Measurements from ENCODE around the gene LAMC3.
"Not testable (repeated sequence)": the region's sequence is repeated elsewhere in the genome, so short reads cannot be mapped to it uniquely, and the experiment has no call there.

LAMC3 gene

DNA sequence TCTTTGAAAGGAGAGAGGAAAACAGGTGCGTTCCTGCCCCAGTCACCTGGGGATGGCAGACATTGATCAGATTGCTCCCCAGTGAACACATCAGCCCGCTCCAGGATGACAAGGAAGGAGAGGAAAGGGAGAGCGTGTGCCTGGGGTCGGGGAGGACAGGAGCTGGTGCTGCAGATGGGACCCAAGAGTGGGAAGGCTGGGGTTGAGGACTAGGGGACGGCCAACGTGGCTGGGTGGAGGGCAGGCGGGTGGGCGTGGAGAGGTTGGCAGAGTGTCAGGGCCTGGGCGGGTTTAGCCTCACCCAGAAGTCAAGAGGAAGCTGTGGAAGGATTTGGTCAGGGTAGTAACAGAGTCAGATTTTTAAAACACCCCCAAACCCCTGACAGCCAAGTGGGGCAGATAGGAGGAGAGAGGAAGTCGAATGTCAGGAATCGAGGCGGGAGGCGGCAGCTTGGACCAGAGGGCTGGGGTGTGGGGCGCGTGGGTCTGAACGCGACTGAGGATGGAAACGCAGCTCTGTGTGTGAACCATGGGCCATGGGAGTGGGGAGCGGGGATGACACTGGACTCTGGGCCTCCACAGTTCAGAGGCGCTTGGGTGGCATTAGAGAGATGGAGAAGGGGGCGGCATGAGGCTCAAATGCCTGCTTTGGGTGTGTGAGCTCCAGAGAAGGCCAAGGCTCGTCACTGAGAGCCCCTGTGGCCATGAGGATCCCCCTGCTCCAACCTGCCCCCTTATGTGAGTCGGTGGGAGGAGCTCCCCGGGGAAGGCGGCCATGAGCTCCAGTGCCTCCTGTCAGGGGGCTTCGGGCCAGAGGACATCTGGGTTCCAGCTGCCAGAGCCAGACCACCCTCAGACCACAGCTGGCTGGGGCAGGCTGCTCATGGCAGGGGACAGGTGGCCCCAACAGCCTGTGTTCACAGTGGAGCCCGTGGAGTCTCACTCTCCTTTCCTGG lies 24.6 kb downstream of the LAMC3 start:
- H3K9ac ChIP-seq = no peak overlapping the region
- H3K36me3 ChIP-seq = no peaks in the 10 kb centered on the region
- H3K4me3 ChIP-seq = no peak overlapping the region
- H3K27me3 ChIP-seq = peaks cover 9 to 23% (median 15%) of the 10 kb centered on the region in 11 experiments; a peak in 20 of 22 replicates
- no peak overlapping the region for H3K27ac ChIP-seq
- H3K4me1 ChIP-seq = peaks cover 35 to 55% (median 45%) of the 10 kb centered on the region in 10 experiments
- no peaks in the 10 kb centered on the region for H3K9me3 ChIP-seq (replicated peaks in 1 of 11)
- no peak for TF ChIP-seq Cebpa-rat (IDR thresholded peaks at IDR 0.05)
- peak overlapping the region in 9 of 11 experiments; percentile 10 to 38 (median 26); a peak in 11 of 22 replicates for H3K4me2 ChIP-seq
- peaks cover 0 to 15% (median 0%) of the 10 kb centered on the region in 11 experiments; a peak in 6 of 22 replicates for H4K20me1 ChIP-seq

DNA sequence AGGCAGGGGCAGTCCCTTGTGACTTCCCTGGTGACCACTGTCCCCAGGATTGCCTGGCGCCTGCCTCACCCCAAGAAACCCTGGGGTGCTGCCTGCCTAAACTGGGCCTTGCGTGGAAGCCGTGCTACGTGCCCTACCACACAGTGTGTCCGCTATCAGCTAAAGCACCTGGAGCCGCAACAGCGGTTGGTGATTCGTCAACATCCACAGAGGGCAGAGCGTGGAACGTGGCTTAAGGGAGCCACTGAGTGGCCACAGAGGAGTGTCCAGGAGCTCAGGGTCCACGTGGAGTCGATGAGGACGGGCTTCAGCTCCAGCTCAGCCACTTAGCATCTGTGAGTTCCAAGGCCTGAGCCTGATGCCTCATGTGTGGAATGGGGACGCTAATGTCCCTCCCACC lies 25.3 kb downstream of the LAMC3 start:
- Histone ChIP-seq H3K27me3 (peaks cover 9 to 28% (median 15%) of the 10 kb centered on the region in 11 experiments; a peak in 20 of 22 replicates), H3K27ac (no peak overlapping the region), H3K36me3 (no peaks in the 10 kb centered on the region), H4K20me1 (peaks cover 0 to 15% (median 0%) of the 10 kb centered on the region in 11 experiments; a peak in 5 of 22 replicates), H3K4me2 (peak overlapping the region in 7 of 11 experiments; percentile 10 to 38 (median 25); a peak in 4 of 22 replicates), H3K4me1 (peaks cover 35 to 60% (median 50%) of the 10 kb centered on the region in 10 experiments), H3K9me3 (replicated peaks in 1 of 11) (no peaks in the 10 kb centered on the region), H3K9ac (no peak overlapping the region), H3K4me3 (no peak overlapping the region)
- TF ChIP-seq Cebpa-rat (IDR thresholded peaks at IDR 0.05) = no peak

DNA sequence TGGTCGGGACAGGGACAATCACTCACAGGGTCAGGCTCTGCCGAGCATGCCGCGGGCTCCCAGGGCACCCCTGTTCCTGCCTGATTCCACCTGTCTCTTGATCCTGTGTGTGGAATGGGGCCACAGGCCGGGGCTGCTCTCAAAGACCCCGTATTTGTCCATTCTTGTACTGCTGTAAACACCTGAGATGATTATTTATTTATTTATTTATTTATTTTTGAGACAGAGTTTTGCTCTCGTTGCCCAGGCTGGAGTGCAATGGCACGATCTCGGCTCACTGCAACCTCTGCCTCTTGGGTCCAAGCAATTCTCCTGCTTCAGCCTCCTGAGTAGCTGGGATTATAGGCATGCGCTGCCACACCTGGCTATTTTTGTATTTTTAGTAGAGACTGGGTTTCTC lies 25.8 kb downstream of the LAMC3 start:
- Histone ChIP-seq H3K4me1 (peaks cover 35 to 56% (median 48%) of the 10 kb centered on the region in 10 experiments), H4K20me1 (peaks cover 0 to 15% (median 0%) of the 10 kb centered on the region in 11 experiments; a peak in 5 of 22 replicates), H3K27me3 (peaks cover 9 to 28% (median 15%) of the 10 kb centered on the region in 11 experiments; a peak in 20 of 22 replicates)
- not testable (repeated sequence) for H3K9me3 ChIP-seq (replicated peaks in 1 of 11); H3K4me2 ChIP-seq; H3K4me3 ChIP-seq; H3K9ac ChIP-seq; H3K27ac ChIP-seq; H3K36me3 ChIP-seq

DNA sequence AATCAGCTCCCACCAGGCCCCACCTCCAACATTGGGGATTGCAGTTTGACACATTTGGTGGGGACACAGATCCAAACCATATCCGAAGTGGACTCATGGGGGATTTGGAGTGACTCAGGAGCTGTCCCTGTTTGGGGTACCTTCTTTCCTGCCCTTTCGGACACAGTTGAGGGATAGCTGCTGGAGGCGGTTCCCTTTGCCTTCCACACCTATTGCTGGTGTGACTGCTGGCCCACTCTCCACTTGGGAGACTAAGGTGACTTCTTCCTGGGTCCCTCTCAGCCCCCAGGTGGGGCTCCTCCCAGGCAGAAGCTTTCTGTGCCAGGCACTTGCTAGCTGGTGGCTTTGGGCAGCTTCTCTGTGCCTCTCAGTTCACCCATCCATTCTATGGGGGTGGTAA lies 26.6 kb downstream of the LAMC3 start:
- Histone ChIP-seq H3K9ac (peak overlapping the region in 2 of 11 experiments; percentile 67 to 78; a peak in 3 of 22 replicates), H3K27ac (peak overlapping the region in 3 of 11 experiments; percentile 68 to 87 (median 79); a peak in 4 of 22 replicates), H3K4me2 (peak overlapping the region; percentile 72 to 100 (median 89); a peak in 20 of 22 replicates), H3K36me3 (no peaks in the 10 kb centered on the region), H3K4me3 (peak overlapping the region in 1 of 10 experiments; percentile 45; a peak in 1 of 20 replicates), H3K9me3 (replicated peaks in 1 of 11) (no peaks in the 10 kb centered on the region), H3K27me3 (peaks cover 9 to 28% (median 15%) of the 10 kb centered on the region in 11 experiments; a peak in 20 of 22 replicates), H3K4me1 (peaks cover 35 to 56% (median 48%) of the 10 kb centered on the region in 10 experiments), H4K20me1 (peaks cover 0 to 15% (median 0%) of the 10 kb centered on the region in 11 experiments; a peak in 5 of 22 replicates)
- TF ChIP-seq Cebpa-rat (IDR thresholded peaks at IDR 0.05) = no peak

DNA sequence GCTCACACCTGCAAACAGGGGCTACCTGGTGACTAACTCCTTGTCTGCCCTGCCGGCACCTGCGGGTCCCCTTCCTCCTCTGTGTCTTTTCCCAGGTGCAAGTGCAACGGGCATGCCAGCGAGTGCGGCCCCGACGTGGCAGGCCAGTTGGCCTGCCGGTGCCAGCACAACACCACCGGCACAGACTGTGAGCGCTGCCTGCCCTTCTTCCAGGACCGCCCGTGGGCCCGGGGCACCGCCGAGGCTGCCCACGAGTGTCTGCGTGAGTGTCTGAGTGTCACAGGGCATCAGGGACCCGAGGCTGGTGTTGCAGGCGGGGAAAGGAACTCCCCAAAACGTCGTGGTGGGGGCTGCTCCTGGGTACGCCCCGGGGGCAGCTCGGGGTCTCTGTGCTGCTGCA lies 27.1 kb downstream of the LAMC3 start:
- peaks cover 9 to 26% (median 15%) of the 10 kb centered on the region in 11 experiments; a peak in 20 of 22 replicates for H3K27me3 ChIP-seq
- H3K9me3 ChIP-seq (replicated peaks in 1 of 11) = no peaks in the 10 kb centered on the region
- no peaks in the 10 kb centered on the region for H3K36me3 ChIP-seq
- H3K4me1 ChIP-seq = peaks cover 35 to 56% (median 48%) of the 10 kb centered on the region in 10 experiments
- no peak for TF ChIP-seq Cebpa-rat (IDR thresholded peaks at IDR 0.05)
- peak overlapping the region in 7 of 10 experiments; percentile 17 to 52 (median 38); a peak in 13 of 20 replicates for H3K4me3 ChIP-seq
- H3K4me2 ChIP-seq = peak overlapping the region; percentile 72 to 100 (median 89)
- peak overlapping the region in 9 of 11 experiments; percentile 1 to 78 (median 58); a peak in 14 of 22 replicates for H3K9ac ChIP-seq
- peaks cover 0 to 15% (median 0%) of the 10 kb centered on the region in 11 experiments; a peak in 5 of 22 replicates for H4K20me1 ChIP-seq
- peak overlapping the region in 9 of 11 experiments; percentile 33 to 87 (median 67); a peak in 15 of 22 replicates for H3K27ac ChIP-seq

DNA sequence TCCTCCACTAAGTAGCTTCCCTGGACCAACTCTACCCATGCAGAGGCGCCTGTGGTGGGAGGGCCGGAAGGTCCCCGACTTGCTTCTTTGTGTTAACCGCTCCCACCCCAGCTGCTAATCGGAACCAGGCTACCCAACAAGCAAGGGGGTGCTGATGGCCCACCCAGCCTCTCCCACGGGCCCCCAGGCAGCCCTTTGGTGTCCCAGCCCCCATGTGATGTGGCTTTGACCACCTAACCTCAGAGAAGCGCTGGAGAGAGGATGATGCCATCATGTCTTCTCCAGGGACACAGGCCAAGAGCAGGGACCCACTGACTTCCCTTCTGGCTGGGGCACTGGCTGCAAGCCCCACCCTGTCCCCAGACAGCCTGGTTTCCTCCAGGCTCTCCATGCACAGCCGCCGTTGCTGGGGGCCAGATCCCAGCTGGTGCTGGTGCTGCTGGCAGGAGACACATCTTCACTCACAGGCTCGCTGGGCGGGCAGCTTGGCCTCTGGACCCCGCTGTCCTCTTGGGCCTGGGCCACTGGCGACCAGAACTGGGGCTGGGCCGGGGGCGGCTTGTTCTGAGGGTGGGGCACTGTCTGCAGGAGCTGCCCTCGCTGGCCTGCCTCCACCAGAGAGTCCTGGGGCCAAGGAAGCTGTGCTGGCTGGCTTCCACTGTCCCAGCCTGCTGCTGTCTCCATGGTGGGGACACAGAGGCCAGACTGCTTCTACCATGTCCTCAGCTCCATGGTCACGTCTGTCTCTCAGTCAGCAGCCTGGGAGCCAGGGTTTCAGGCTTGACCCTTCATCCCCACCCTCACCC lies 27.8 kb downstream of the LAMC3 start:
- Histone ChIP-seq H3K4me3 (peak overlapping the region in 7 of 10 experiments; percentile 17 to 52 (median 44); a peak in 13 of 20 replicates), H4K20me1 (peaks cover 0 to 15% (median 0%) of the 10 kb centered on the region in 11 experiments; a peak in 5 of 22 replicates), H3K9ac (peak overlapping the region in 10 of 11 experiments; percentile 1 to 78 (median 65); a peak in 19 of 22 replicates), H3K4me1 (peaks cover 39 to 59% (median 48%) of the 10 kb centered on the region in 10 experiments), H3K9me3 (replicated peaks in 1 of 11) (no peaks in the 10 kb centered on the region), H3K27me3 (peaks cover 9 to 24% (median 15%) of the 10 kb centered on the region in 11 experiments; a peak in 20 of 22 replicates), H3K36me3 (no peaks in the 10 kb centered on the region), H3K4me2 (peak overlapping the region; percentile 72 to 100 (median 89)), H3K27ac (peak overlapping the region in 9 of 11 experiments; percentile 33 to 87 (median 75); a peak in 18 of 22 replicates)
- peak in 2 of 11 experiments; percentile 52 to 64; a peak in 2 of 22 replicates for TF ChIP-seq Cebpa-rat (IDR thresholded peaks at IDR 0.05)

DNA sequence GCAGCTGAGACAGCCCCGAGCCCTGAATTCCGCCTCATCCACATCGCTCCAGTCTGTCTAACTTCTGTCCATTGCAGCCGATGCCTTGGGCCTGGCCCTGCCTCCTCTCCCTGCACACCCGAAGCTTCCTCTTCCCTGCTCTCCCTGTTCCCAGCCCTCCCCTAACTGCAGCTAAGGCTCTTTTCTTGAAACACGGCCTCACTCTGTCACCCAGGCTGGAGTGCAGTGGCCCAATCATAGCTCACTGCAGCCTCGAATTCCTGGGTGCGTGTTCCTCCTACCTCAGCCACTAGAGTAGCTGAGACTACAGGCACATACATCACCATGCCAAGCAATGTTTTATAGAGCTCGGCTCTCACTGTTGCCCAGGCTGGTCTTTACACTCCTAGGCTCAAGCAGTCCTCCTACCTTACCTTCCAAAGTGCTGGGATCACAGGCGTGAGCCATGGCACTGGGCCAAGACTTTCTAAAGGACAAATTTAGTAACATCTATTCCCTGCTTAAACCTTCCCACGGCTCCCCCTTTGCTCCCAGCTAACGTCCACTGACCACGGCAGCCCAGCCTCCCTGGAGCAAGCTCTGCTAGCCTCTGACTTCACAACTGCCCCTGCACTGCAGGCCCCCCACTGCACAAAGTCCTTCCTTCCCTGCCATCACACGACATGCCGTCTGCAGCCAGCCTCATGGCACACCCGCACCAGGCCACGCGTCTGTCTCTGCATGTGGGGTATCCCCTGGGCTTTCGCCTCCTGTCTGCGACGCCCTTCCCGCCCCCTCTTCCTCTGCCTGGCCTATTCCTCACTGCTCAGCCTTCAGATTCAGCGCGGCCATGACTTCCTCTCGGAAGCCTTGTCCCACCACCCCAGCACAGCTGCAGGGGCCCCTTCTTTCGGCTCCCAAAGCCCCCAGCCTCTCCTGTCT lies 28.6 kb downstream of the LAMC3 start:
- peak overlapping the region; percentile 72 to 100 (median 89) for H3K4me2 ChIP-seq
- TF ChIP-seq Cebpa-rat (IDR thresholded peaks at IDR 0.05) = no peak
- H3K27me3 ChIP-seq = peaks cover 9 to 24% (median 15%) of the 10 kb centered on the region in 11 experiments; a peak in 20 of 22 replicates
- peak overlapping the region in 9 of 11 experiments; percentile 16 to 78 (median 67); a peak in 17 of 22 replicates for H3K9ac ChIP-seq
- peak overlapping the region in 9 of 11 experiments; percentile 33 to 87 (median 75); a peak in 18 of 22 replicates for H3K27ac ChIP-seq
- peaks cover 0 to 15% (median 0%) of the 10 kb centered on the region in 11 experiments; a peak in 5 of 22 replicates for H4K20me1 ChIP-seq
- no peaks in the 10 kb centered on the region for H3K36me3 ChIP-seq
- peak overlapping the region in 3 of 10 experiments; percentile 44 to 52 (median 45); a peak in 6 of 20 replicates for H3K4me3 ChIP-seq
- H3K9me3 ChIP-seq (replicated peaks in 1 of 11) = peaks cover 0 to 6% (median 0%) of the 10 kb centered on the region in 11 experiments; a peak in 2 of 22 replicates
- H3K4me1 ChIP-seq = peaks cover 44 to 65% (median 52%) of the 10 kb centered on the region in 10 experiments
